Activated CD8-positive, alpha-beta T cell treated with anti-CD3 and anti-CD28 coated beads for 36 hours (primary cell): ENCODE results near the gene UBE2Q2. TPM values are rescaled to one million over a fixed set of nuclear protein-coding genes. Genes with fewer than 3 reads are reported as not detected.
"Not testable (repeated sequence)": the region's sequence is repeated elsewhere in the genome, so short reads cannot be mapped to it uniquely, and the experiment has no call there.

ENCODE experiments used
- ATAC-seq: fragments of 200-7000 bp; cut with Tn5 transposase; one replicate; pipeline ENCODE4 v1.10.0; 2021; ENCODE audit warnings: mild to moderate bottlenecking, moderate library complexity
- CTCF ChIA-PET: fragments of 350-600 bp; sonication (Branson Sonifier 250); formaldehyde crosslinking; loops from one replicate; lab custom pipeline; 2021; ENCODE audit warnings: antibody characterized with exemption; lab: Charles Lee
- POLR2A ChIA-PET: fragments of 350-600 bp; sonication (Branson Sonifier 250); formaldehyde crosslinking; loops from one replicate; lab custom pipeline; 2021; ENCODE audit warnings: antibody characterized with exemption; lab: Charles Lee
- DNase-seq: peaks from one replicate; pipeline ENCODE4 v3.0.0-alpha.2; 2020
- H3K27ac Mint-ChIP-seq: one replicate; pipeline ENCODE4 v1.8.0; 2021; ENCODE audit warnings: mild to moderate bottlenecking, mixed read lengths
- H3K27me3 Mint-ChIP-seq: one replicate; pipeline ENCODE4 v1.8.0; 2021; ENCODE audit warnings: mixed read lengths
- H3K36me3 Mint-ChIP-seq: one replicate; pipeline ENCODE4 v1.8.0; 2021; ENCODE audit warnings: low read depth, mixed read lengths
- H3K4me1 Mint-ChIP-seq: one replicate; pipeline ENCODE4 v1.8.0; 2021; ENCODE audit warnings: low read depth, mixed read lengths
- H3K4me3 Mint-ChIP-seq: one replicate; pipeline ENCODE4 v1.8.0; 2021; ENCODE audit warnings: mild to moderate bottlenecking, moderate library complexity, mixed read lengths
- H3K9me3 Mint-ChIP-seq: one replicate; pipeline ENCODE4 v1.8.0; 2021; ENCODE audit warnings: mixed read lengths
- intact Hi-C: fragments of 100-400 bp; cut with micrococcal nuclease; formaldehyde crosslinking; loops from one replicate; pipeline ENCODE4 v1.10.0; 2022
- total RNA-seq, 2 experiments: library from RNA; stranded (reverse); gene quantifications; one replicate each; pipeline ENCODE4 v1.2.3, GENCODE V29; 2021
- TF ChIP-seq, protein P1 (sequence below): fragments of 200-600 bp; IDR thresholded peaks from one replicate; pipeline ENCODE4 v1.8.0; 2022; ENCODE audit warnings: antibody characterized with exemption, mild to moderate bottlenecking

The UBE2Q2 gene
- total RNA-seq, 2 experiments from 2014 or later = 19.4 to 20.0 TPM

DNA sequence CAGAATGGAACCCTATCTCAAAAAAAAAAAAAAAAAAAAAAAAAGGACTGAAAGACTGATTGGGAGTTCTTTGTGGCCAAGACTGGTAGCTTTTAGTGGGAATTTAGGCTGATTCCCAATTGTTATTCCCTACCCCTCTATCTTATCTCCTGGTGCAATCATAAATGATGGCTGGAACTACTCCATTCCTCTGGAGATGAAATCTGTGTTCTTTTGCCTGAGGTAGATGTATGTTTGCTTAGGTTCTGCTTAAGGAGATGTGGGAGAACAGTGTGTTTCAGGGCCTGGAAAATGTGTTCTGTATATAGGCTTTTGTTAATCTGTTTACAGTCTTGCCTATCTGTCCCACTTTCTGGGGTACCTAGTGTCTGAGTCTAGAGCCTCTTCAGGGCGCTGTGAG lies 19.5 kb downstream of the UBE2Q2 start:
- ChIA-PET POLR2A (no interaction called here), CTCF (interaction anchor here (1.2 kb wide), 1 partner anchor 10 kb away, joined by 3 read pairs; no protein-coding TSS in a partner anchor)
- TF ChIP-seq, protein P1, sequence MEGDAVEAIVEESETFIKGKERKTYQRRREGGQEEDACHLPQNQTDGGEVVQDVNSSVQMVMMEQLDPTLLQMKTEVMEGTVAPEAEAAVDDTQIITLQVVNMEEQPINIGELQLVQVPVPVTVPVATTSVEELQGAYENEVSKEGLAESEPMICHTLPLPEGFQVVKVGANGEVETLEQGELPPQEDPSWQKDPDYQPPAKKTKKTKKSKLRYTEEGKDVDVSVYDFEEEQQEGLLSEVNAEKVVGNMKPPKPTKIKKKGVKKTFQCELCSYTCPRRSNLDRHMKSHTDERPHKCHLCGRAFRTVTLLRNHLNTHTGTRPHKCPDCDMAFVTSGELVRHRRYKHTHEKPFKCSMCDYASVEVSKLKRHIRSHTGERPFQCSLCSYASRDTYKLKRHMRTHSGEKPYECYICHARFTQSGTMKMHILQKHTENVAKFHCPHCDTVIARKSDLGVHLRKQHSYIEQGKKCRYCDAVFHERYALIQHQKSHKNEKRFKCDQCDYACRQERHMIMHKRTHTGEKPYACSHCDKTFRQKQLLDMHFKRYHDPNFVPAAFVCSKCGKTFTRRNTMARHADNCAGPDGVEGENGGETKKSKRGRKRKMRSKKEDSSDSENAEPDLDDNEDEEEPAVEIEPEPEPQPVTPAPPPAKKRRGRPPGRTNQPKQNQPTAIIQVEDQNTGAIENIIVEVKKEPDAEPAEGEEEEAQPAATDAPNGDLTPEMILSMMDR = no peak
- no peak for ATAC-seq
- H3K4me3 Mint-ChIP-seq = no peak overlapping the region
- no peaks in the 10 kb centered on the region for H3K9me3 Mint-ChIP-seq
- no peak overlapping the region for H3K27ac Mint-ChIP-seq
- DNase-seq = no peak
- peaks cover 30% of the 10 kb centered on the region for H3K4me1 Mint-ChIP-seq
- intact Hi-C loops = no loop called here
- H3K27me3 Mint-ChIP-seq = no peaks in the 10 kb centered on the region
- peaks cover 17% of the 10 kb centered on the region for H3K36me3 Mint-ChIP-seq

DNA sequence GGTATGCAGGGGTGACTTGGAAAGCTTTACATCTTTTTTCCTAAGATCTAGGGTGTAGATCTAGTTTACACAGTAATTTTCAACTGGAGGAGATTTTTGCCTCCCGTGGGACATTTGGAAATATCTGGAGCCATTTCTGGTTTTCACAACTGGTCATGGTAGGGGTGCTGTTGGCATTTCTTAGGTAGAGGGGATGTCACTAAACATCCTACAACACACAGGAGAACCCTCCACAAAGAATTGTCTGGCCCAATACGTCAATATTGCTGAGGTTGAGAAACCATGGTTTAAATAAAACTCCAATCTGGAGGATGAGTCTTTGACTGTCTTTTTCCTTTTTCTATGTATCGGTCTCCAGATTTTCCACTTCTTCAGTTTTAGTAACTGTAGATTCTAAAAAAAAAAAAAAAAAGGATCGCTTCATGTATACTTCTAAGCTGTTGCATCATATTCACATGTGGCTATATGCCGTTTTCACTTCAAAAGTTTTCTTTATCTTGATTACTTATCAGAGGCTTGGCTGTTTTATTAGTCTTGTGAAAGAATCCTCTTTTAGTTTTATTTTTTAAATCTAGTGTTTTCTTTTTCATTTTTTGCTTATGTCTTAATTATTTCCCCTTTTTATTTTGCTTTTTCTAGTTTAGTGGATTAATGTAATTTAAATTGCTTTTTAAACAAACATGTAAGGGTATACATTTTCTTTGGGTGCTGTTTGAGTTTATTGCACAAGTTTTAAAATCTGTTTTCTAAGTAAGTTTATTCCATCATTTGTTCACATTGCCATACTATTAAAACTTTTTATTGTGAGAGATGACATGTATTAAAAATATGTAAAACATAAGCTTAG lies 21.2 kb downstream of the UBE2Q2 start:
- DNase-seq = no peak
- Mint-ChIP-seq H3K36me3 (peaks cover 23% of the 10 kb centered on the region), H3K27ac (peak overlapping the region; percentile 15), H3K4me1 (peaks cover 25% of the 10 kb centered on the region), H3K27me3 (no peaks in the 10 kb centered on the region), H3K4me3 (no peak overlapping the region), H3K9me3 (no peaks in the 10 kb centered on the region)
- no peak for ATAC-seq
- CTCF ChIA-PET = no interaction called here
- intact Hi-C loops = no loop called here
- TF ChIP-seq, protein P1 = no peak
- POLR2A ChIA-PET = interaction anchor here (0.9 to 1.3 kb wide), 2 partner anchors 19 to 22 kb away, joined by 3 to 4 read pairs; no protein-coding TSS in a partner anchor

DNA sequence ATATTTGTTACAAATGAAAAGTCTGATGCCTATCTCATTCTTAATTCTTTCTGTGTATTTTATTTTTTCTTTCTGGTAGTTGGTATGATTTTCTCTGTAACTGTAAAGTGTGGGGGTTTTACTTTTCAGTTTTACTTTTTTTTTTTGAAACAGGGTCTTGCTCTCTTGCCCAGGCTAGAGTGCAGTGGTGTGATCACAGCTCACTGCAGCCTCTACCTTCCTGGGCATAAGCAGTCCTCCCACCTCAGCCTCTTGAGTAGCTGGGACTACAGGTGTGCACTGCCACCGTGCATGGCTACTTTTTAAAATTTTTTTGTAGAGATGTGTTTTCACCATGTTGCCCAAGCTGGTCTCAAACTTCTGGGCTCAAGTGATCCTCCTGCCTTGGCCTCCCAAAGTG lies 22.8 kb downstream of the UBE2Q2 start:
- DNase-seq, H3K27me3 Mint-ChIP-seq, intact Hi-C loops, CTCF ChIA-PET, H3K27ac Mint-ChIP-seq, POLR2A ChIA-PET, H3K4me3 Mint-ChIP-seq, ATAC-seq, H3K9me3 Mint-ChIP-seq: not testable (repeated sequence)
- Mint-ChIP-seq H3K36me3 (peaks cover 24% of the 10 kb centered on the region), H3K4me1 (peaks cover 24% of the 10 kb centered on the region)

DNA sequence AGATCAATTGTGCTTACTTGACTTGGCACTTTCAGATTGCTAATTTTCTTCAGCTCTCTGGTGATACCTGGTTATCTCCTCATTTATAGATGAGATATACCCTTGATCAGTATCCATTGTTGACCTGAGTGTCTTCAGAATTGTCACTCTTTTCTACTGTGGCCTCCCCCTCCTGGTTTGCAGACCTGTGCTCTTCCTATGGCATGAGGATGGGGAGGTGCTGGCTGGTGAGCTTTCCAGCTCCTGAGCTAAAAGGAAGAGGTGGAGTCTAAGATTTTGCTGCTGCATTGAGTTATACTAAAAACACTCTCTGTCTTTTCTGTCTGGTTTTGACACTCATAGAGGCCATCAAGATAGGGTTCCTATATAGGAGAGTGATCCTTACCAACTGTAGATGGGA lies 23.7 kb downstream of the UBE2Q2 start:
- H3K27ac Mint-ChIP-seq = peak overlapping the region; percentile 8

DNA sequence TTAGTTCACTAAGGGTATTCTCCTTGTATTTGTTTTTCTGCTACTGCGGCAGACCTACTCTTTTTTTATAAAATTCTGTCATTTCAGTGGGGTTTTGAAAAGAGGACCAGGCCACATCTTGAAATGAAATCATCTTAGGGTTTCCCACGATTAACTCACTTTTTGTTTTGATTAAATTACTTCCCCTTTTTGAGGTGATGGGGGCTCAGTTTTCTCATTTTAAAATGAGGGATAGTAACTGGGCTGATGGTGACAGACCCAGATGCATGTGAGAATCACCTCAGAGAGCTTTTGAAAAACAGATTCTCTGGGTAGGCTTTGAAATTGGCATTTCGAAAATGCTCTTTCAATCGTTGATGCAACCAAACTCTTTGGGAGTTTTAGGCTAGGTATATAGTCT lies 24.2 kb downstream of the UBE2Q2 start:
- ChIA-PET CTCF (no interaction called here), POLR2A (no interaction called here)
- ATAC-seq (no peak), DNase-seq (no peak)
- no peaks in the 10 kb centered on the region for H3K27me3 Mint-ChIP-seq
- H3K4me1 Mint-ChIP-seq = peaks cover 24% of the 10 kb centered on the region
- peaks cover 24% of the 10 kb centered on the region for H3K36me3 Mint-ChIP-seq
- no peak overlapping the region for H3K4me3 Mint-ChIP-seq
- intact Hi-C loops = no loop called here
- TF ChIP-seq, protein P1 = no peak
- peak overlapping the region; percentile 8 for H3K27ac Mint-ChIP-seq
- no peaks in the 10 kb centered on the region for H3K9me3 Mint-ChIP-seq

More for the DNA sequence above, 23.7 kb downstream of the UBE2Q2 start:
- DNase-seq (no peak), ATAC-seq (no peak)
- Mint-ChIP-seq H3K27me3 (no peaks in the 10 kb centered on the region), H3K9me3 (no peaks in the 10 kb centered on the region), H3K36me3 (peaks cover 24% of the 10 kb centered on the region), H3K4me3 (no peak overlapping the region), H3K4me1 (peaks cover 24% of the 10 kb centered on the region)
- TF ChIP-seq, protein P1 = no peak
- CTCF ChIA-PET = no interaction called here
- POLR2A ChIA-PET = no interaction called here
- intact Hi-C loops = no loop called here
